NCI-H345 treated with DMSO at 0.1 percent for 48 hours (cell line): ENCODE measurements around the gene SP5.
"Not testable (repeated sequence)": the region's sequence is repeated elsewhere in the genome, so short reads cannot be mapped to it uniquely, and the experiment has no call there.

ENCODE experiments used
- DNase-seq: peaks from one replicate; lab custom pipeline; 2025; ENCODE audit not compliant: unreplicated experiment; lab: John Stamatoyannopoulos, UW

SP5 gene

GRCh38 chr2:170711196-170711773, 3.9 kb upstream of the SP5 start:
- DNase-seq: no peak

GRCh38 chr2:170711774-170712652, 3.1 kb upstream of the SP5 start:
- DNase-seq: peak; percentile 53

DNA sequence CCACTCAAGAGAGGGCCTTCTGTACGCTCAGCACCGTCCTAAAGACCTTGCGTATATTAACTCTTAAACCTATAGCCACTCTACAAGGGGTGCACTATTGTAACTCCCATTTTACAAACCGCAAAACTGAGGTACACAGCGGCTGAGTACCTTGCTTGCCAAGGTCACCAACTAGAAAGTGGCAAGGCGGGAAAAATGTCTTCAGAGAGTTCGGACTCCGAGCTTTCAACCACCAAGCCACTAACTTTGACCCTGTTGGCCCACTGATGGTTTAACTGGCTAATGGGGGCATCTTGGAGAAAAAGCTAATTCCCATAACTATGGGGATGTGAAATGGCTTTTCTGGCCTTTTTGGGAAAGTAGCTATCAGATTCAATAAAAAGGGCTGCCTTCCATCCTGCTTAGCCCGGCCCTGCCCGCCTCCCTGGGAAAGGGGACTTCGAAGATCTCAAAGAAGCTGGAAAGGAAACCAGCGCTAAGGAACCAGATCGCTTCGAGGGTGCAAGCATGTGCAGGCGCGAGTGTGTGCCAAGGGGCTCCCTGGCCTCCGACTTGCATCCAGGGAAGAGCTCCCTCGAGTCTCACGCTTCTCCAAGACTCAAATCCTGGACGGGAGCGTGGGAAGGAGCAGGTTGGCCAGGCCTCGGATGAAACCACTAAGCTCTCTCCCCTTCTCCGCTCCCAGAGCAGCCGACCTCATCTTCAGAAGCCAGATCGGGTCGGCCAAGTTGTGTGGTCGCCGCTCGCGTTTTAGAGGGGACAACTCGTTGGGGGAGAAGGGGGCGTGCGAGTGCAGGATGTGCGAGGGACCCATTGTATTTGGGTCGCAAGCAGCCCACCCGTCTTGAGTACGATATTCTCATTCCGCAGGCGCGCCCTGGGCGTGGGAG, 2.2 kb upstream of the SP5 start:
- DNase-seq: no peak

GRCh38 chr2:170713543-170714380, 1.4 kb upstream of the SP5 start:
- no peak for DNase-seq

DNA sequence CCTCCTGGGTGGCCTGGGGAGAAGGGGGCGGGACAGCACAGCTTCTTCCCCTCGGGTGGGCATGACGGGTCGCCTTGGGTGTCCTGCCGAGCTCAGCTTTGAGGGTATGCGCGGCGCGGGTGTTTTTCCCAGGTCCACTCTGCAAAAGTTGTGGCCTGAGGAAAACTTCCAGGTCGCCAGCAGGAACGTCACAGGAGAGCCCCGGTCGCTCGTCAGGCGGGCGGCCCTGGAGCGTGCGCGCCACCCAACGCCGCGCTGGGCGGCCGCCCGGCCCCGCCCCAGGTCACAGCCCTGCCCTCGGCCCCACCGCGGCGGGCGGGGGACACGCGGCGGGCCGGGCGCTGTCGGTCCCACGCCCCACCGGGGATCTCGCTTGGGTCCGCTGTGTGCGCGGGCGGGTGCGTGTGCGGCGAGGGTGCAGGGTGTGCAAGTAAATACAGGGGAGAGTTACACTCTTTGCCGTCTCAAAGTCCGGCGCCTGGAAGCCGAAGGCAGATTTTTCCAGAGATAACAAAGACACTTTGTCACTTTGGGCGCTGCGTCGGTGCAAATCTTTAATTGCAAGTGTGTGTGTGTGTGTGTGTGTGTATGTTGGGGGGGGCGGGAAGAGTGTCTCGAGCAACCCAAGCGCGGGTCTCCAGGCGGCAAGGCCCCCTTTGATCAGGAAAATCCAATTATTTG, 616 bp upstream of the SP5 start:
- peak; percentile 28 for DNase-seq

- no peak for DNase-seq
These were observed 1.0 kb downstream of the SP5 start for GRCh38 chr2:170715932-170716777.

- DNase-seq: no peak
These were observed 1.9 kb downstream of the SP5 start for GRCh38 chr2:170716851-170717598.

GRCh38 chr2:170717599-170717963, 2.4 kb downstream of the SP5 start:
- DNase-seq: no peak

GRCh38 chr2:170717991-170718589, 3.0 kb downstream of the SP5 start:
- DNase-seq: no peak

DNA sequence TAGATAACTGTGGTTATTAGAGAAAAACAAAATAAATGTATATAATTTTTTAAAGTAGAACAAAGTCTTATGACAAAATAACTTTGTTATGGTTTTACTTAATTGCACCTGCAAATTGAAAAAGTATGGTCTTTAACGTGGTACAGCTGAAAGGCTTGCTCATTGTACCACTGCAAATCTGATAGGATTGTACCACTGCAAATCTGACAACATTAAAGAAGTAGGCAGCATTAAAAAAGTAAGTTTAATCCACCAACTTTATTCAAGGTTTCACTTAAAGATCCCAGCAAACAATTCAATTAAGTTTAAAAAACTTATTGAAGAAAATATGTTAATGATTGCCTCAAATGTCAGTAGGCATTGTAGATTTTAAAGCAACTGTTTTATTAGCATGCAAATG, 4.7 kb downstream of the SP5 start:
- no peak for DNase-seq

DNA sequence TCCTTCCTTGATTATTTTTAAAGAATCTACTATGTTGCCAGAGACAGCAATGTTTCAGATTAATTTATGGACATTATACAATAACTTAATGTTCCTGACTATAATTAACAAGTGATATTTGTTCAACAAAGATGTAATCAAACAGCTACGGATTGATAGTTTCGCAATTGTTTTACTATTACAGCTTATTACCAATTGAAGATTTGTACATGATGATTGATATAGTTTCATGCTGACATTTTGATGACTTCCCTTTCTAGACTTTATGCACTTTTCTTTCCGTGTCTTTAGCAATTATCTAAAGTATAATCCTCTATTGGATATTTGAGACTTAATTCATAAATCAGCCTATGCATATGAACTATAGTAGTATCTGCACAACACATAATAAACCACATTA, 6.5 kb downstream of the SP5 start:
- no peak for DNase-seq

DNA sequence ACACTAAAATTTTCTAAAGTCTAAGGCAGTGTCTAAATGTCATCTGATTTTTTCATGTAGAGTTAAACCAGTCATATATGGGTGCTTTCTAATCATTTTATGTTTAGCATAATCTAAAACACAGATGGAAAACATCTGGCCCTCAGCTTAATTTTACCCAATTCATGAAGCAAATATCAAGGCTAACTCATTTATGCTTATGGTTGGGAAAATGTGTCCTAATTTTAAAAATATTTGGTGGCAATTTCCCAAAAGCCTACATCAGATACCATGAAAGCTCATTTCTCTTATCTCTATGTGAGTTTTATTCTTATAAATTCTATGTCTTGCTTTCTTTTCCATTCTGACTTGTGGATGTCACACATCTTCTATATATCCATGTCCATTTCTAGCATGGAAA, 7.2 kb downstream of the SP5 start:
- DNase-seq: no peak

- DNase-seq: no peak
These were observed 8.4 kb downstream of the SP5 start for GRCh38 chr2:170723446-170723958.

DNA sequence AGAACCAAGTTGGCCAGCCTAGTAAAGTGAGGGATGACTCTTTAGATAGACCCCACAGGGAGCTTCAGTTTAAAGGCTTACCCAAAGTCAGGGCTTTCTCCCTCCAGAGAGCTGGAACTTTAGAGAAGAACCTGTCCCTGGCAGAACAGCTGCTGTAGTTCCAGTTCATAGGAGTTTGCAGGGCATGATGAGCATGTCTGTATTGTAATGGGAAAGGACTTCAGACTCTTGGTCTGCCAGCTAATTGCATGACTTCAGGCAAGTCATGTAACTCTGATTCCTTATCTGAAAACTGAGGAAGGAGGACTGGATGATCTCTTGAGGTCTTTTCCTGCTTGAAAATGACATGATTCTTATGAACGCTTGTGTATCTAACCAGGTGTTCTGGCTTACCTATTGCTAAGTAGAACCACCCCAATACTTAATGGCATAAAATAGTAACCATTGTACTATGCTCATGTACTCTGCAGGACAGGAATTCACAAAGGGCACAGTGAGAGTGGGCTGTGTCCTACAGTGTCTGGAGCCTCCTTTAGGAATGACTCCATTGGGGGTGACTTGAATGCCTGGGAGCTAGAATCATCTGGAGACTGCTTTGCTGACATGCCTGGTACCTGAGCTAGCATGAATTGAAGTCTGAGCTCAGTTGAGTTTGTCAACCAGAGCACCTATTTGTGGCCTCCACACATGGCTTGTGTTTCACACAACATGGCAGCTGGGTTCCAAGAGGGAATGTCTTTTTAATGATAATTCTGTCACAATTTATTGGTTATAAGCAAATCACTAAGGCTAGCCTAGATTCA, 18.9 kb downstream of the SP5 start:
- DNase-seq: no peak

- DNase-seq: not testable (repeated sequence)
These were observed 19.5 kb downstream of the SP5 start for GRCh38 chr2:170734601-170735000.

DNA sequence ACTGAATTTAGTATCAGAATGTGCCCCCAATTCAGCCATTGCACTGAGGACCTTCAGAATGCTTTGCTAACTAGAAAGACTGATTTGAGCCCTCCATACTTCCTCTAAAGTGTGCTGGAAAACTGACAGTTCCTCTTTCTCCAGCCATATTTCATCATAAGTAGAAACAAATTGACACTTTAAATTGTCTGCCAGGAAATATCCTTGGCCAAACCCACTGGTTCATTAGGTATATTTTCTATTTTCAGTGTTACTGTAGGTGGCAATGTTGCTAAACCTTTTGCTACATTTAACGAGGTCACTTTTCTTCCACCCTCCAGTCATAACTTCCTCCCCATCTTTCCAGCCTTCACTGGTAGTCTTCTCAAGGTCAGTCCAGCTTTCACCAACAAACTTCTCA, 21.5 kb downstream of the SP5 start:
- DNase-seq: no peak

- no peak for DNase-seq
These were observed 22.3 kb downstream of the SP5 start for GRCh38 chr2:170737406-170737805.
